HEK293 (cell line): ENCODE measurements around the gene NUCKS1.

ENCODE experiments used
- KLF1 ChIP-seq: fragments of 450-650 bp; formaldehyde crosslinking; IDR thresholded peaks from 2 replicates; pipeline ENCODE4 v1.5.1; 2016; ENCODE audit warnings: missing biosample characterization, missing genetic modification characterization
- ZNF19 ChIP-seq: fragments of 450-650 bp; formaldehyde crosslinking; IDR thresholded peaks from 2 replicates; pipeline ENCODE4; 2016; ENCODE audit warnings: missing biosample characterization, missing genetic modification characterization, low read depth
- ZNF555 ChIP-seq: fragments of 450-650 bp; formaldehyde crosslinking; conservative IDR thresholded peaks from 2 replicates; pipeline ENCODE4 v1.5.1; 2017; ENCODE audit warnings: missing biosample characterization, mild to moderate bottlenecking, missing genetic modification characterization, inconsistent platforms
- ZNF701 ChIP-seq: fragments of 450-650 bp; formaldehyde crosslinking; IDR thresholded peaks from 2 replicates; pipeline ENCODE4 v1.5.1; 2016; ENCODE audit warnings: missing biosample characterization, missing genetic modification characterization
- TF ChIP-seq, protein P1 (sequence below): sonication (generic); formaldehyde crosslinking; IDR thresholded peaks from 2 replicates; pipeline ENCODE4 v1.8.1; 2022; ENCODE audit warnings: mild to moderate bottlenecking, moderate library complexity, missing genetic modification reagents
- TF ChIP-seq, protein P2 (sequence below): fragments of 450-650 bp; formaldehyde crosslinking; IDR thresholded peaks from 2 replicates; pipeline ENCODE4 v1.5.0; 2017; ENCODE audit warnings: missing biosample characterization, missing genetic modification characterization, borderline replicate concordance
- TF ChIP-seq, protein P3 (sequence below): fragments of 450-650 bp; formaldehyde crosslinking; IDR thresholded peaks from 2 replicates; pipeline ENCODE4 v1.5.1; 2016; ENCODE audit warnings: missing biosample characterization, missing genetic modification characterization

DNA sequence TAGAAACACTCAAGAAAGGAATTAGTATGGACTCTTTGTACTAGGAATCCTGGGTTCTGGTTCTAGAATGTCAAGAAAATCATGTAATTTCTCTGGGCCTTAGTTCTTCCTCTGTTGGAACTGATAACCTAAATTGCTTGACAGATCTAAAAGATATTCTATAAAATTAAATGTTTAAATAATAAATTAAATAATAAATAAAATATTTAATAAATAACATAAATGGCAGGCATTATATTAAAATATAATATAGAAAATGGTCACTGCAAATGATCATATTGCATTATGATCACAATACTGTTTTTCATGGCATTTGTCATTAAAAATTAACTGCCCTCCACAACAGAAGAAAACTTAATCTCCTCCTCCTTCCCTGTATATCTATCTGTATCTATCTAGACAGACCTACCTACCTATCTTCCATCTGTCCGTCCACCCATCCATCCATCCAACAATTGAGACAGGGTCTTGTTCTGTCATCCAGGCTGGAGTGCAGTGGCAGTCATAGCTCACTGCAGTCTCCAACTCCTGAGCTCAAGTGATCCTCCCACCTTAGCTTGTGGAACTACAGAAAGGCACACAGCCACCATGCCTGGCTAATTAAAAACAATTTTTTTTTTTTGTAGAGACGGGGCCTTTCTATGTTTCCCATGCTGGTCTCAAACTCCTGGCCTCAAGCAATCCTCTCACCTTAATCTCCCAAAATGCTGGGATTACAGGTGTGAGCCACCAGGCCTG lies 16.4 kb downstream of the NUCKS1 start:
- TF ChIP-seq, protein P1, sequence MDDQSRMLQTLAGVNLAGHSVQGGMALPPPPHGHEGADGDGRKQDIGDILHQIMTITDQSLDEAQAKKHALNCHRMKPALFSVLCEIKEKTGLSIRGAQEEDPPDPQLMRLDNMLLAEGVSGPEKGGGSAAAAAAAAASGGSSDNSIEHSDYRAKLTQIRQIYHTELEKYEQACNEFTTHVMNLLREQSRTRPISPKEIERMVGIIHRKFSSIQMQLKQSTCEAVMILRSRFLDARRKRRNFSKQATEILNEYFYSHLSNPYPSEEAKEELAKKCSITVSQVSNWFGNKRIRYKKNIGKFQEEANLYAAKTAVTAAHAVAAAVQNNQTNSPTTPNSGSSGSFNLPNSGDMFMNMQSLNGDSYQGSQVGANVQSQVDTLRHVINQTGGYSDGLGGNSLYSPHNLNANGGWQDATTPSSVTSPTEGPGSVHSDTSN (CRISPR knock-in tag) = no peak
- TF ChIP-seq KLF1 (tag by site-specific recombination) = no peak
- no peak for TF ChIP-seq ZNF19
- TF ChIP-seq ZNF555 (tag by site-specific recombination) = no peak
- no peak for TF ChIP-seq ZNF701 (tag by site-specific recombination)
- TF ChIP-seq, protein P2, sequence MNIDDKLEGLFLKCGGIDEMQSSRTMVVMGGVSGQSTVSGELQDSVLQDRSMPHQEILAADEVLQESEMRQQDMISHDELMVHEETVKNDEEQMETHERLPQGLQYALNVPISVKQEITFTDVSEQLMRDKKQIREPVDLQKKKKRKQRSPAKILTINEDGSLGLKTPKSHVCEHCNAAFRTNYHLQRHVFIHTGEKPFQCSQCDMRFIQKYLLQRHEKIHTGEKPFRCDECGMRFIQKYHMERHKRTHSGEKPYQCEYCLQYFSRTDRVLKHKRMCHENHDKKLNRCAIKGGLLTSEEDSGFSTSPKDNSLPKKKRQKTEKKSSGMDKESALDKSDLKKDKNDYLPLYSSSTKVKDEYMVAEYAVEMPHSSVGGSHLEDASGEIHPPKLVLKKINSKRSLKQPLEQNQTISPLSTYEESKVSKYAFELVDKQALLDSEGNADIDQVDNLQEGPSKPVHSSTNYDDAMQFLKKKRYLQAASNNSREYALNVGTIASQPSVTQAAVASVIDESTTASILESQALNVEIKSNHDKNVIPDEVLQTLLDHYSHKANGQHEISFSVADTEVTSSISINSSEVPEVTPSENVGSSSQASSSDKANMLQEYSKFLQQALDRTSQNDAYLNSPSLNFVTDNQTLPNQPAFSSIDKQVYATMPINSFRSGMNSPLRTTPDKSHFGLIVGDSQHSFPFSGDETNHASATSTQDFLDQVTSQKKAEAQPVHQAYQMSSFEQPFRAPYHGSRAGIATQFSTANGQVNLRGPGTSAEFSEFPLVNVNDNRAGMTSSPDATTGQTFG = no peak
- TF ChIP-seq, protein P3, sequence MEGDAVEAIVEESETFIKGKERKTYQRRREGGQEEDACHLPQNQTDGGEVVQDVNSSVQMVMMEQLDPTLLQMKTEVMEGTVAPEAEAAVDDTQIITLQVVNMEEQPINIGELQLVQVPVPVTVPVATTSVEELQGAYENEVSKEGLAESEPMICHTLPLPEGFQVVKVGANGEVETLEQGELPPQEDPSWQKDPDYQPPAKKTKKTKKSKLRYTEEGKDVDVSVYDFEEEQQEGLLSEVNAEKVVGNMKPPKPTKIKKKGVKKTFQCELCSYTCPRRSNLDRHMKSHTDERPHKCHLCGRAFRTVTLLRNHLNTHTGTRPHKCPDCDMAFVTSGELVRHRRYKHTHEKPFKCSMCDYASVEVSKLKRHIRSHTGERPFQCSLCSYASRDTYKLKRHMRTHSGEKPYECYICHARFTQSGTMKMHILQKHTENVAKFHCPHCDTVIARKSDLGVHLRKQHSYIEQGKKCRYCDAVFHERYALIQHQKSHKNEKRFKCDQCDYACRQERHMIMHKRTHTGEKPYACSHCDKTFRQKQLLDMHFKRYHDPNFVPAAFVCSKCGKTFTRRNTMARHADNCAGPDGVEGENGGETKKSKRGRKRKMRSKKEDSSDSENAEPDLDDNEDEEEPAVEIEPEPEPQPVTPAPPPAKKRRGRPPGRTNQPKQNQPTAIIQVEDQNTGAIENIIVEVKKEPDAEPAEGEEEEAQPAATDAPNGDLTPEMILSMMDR (tag by site-specific recombination) = no peak
